ENCODE results near the gene SH3RF3.

The SH3RF3 gene

GRCh38 chr2:109138449-109138848 lies 9.4 kb downstream of the SH3RF3 start:
- no peak for DNase-seq (ENCODE audit: low read depth in 2 of 3, low spot score in 1 of 3)

- DNase-seq (ENCODE audit: low read depth in 2 of 3, low spot score in 1 of 3), result no peak
Observed at GRCh38 chr2:109139002-109139401, 10.0 kb downstream of the SH3RF3 start.

- no peak for DNase-seq (ENCODE audit: low read depth in 2 of 3, low spot score in 1 of 3)
Observed at GRCh38 chr2:109139865-109140396, 10.9 kb downstream of the SH3RF3 start.

- DNase-seq (ENCODE audit: low read depth in 2 of 3, low spot score in 1 of 3), result no peak
Observed at GRCh38 chr2:109141006-109141600, 12.1 kb downstream of the SH3RF3 start.

- no peak for DNase-seq (ENCODE audit: low read depth in 2 of 3, low spot score in 1 of 3)
Observed at GRCh38 chr2:109141727-109142283, 12.8 kb downstream of the SH3RF3 start.

- no peak for DNase-seq (ENCODE audit: low read depth in 2 of 3, low spot score in 1 of 3)
Observed at GRCh38 chr2:109142416-109143210, 13.6 kb downstream of the SH3RF3 start.

- DNase-seq (ENCODE audit: low read depth in 2 of 3, low spot score in 1 of 3), result peak; percentile 52 to 61 (median 59)
Observed at GRCh38 chr2:109143214-109144187, 14.5 kb downstream of the SH3RF3 start.

GRCh38 chr2:109144271-109144670 lies 15.3 kb downstream of the SH3RF3 start:
- DNase-seq (ENCODE audit: low read depth in 2 of 3, low spot score in 1 of 3), result no peak

GRCh38 chr2:109144721-109145120 lies 15.7 kb downstream of the SH3RF3 start:
- DNase-seq (ENCODE audit: low read depth in 2 of 3, low spot score in 1 of 3), result no peak

- DNase-seq (ENCODE audit: low read depth in 2 of 3, low spot score in 1 of 3), result no peak
Observed at GRCh38 chr2:109145286-109145685, 16.3 kb downstream of the SH3RF3 start.

- DNase-seq (ENCODE audit: low read depth in 2 of 3, low spot score in 1 of 3), result no peak
Observed at GRCh38 chr2:109147405-109147804, 18.4 kb downstream of the SH3RF3 start.

- no peak for DNase-seq (ENCODE audit: low read depth in 2 of 3, low spot score in 1 of 3)
Observed at GRCh38 chr2:109148117-109148746, 19.2 kb downstream of the SH3RF3 start.

GRCh38 chr2:109148991-109149645 lies 20.1 kb downstream of the SH3RF3 start:
- DNase-seq (ENCODE audit: low read depth in 2 of 3, low spot score in 1 of 3), result no peak

- DNase-seq (ENCODE audit: low read depth in 2 of 3, low spot score in 1 of 3), result no peak
Observed at GRCh38 chr2:109150559-109150958, 21.6 kb downstream of the SH3RF3 start.

GRCh38 chr2:109151519-109151918 lies 22.5 kb downstream of the SH3RF3 start:
- no peak for DNase-seq (ENCODE audit: low read depth in 2 of 3, low spot score in 1 of 3)

- no peak for DNase-seq (ENCODE audit: low read depth in 2 of 3, low spot score in 1 of 3)
Observed at GRCh38 chr2:109153005-109153784, 24.2 kb downstream of the SH3RF3 start.

- DNase-seq (ENCODE audit: low read depth in 2 of 3, low spot score in 1 of 3), result no peak
Observed at GRCh38 chr2:109153807-109154206, 24.8 kb downstream of the SH3RF3 start.

GRCh38 chr2:109154226-109154625 lies 25.2 kb downstream of the SH3RF3 start:
- DNase-seq (ENCODE audit: low read depth in 2 of 3, low spot score in 1 of 3), result no peak
